HG02588 (cell line): Measurements from ENCODE around the gene TBC1D20.
"Not testable (repeated sequence)": the region's sequence is repeated elsewhere in the genome, so short reads cannot be mapped to it uniquely, and the experiment has no call there.

Experiments used
- ATAC-seq: cut with Tn5 transposase; IDR thresholded peaks from one replicate; pipeline ENCODE4 v1.9.1; 2021; ENCODE audit warnings: mild to moderate bottlenecking, moderate library complexity; ENCODE audit not compliant: unreplicated experiment

Gene TBC1D20

DNA sequence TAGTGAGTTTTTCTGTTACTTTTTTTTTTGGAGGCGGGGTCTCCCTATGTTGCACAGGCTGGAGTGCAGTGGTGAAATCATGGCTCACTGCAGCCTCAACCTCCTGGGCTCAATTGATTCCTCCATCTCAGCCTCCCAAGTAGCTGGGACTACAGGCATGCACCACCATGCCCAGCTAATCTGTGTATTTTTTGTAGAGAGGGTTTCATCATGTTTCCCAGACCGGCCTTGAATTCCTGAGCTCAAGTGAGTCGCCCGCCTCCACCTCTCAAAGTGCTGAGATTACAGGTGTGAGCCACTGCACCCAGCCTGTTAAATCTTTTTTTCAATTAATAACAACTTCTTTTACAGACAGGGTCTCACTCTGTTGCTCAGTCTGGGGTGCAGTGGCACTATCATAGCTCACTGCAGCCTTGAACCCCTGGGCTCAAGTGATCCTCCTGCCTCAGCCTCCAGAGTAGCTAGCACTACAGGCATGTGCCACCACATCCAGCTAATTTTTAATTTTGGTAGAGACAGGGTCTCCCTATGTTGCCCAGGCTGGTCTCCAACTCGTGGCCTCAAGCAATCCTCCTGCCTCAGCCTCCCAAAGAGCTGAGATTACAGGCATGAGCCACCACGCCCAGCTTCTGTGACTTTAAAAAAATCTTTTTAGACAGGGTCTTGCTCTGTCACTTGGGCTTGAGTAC is 14.4 kb upstream of the TBC1D20 start:
- not testable (repeated sequence) for ATAC-seq

- no peak for ATAC-seq
Observed at GRCh38 chr20:475463-476357, 13.4 kb upstream of the TBC1D20 start.

DNA sequence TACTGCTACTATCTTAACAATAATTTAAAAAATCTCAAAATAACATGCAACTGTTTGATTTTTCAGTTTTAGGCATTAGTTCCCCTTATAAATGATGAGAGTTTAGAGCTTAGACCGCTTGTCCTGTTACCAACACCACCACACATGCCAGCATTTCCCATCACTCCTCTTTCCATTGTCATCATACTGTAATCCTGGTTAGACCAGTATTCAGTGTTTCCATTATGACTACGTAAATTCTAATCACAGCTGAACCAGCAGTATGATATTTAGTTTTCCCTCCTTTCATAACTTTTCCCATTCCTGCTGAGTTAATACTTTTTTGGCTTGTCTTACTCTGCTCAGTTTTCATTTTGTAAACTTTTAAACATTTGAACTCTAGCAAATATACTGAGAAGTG is 12.2 kb upstream of the TBC1D20 start:
- no peak for ATAC-seq

DNA sequence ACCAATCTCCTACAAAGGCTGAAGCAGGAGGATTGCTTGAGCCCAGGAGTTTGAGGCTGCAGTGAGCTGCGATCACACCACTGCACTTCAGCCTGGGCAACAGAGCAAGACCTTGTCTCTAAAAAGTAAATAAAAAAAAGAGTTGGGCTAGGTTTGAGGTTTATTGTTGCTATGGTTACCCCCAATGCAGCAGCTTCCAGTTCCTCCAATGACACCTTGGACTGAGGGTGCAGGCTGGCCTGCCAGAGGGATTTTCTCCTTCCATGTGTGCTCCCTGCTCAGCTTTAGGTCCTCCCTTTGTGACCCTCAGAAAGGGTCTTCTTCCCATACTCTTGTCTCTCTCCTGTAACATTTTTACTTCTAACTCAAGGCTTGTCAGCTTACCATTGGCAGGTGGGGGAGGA is 10.6 kb upstream of the TBC1D20 start:
- ATAC-seq: no peak

DNA sequence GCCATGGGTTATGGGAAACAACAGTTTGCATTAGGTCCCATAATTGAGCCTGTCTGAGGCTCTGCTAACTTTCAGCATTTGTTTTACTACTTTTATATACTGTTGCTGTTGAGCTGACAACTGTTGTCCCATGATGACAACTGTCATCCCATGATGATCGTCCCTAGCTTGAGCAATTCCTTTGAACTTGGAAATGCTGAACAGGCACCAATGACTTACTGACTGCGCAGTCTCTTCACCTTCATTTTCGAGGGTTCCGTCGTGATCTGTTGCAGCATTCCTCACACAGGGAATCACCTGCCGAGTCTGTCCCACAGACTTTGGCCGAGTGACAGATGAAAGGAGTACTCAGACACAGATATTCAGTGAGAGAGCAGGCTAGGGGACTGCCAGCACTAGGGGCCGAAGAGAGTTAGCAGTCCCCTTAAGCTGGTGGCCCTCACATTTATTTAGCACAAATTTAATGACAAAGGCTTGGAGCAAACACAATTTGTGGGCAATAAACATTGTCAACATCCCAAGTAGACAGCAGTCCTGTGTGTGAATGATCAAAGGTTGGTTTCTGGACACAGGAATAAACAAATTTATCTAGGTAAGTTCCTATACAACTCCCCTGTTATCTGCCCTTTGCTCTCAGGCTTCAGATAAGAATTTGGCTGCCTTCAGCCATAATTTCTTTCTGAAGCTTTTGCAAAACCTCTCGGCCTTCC is 10.0 kb upstream of the TBC1D20 start:
- ATAC-seq: no peak

- no peak for ATAC-seq
Observed at GRCh38 chr20:469746-470490, 7.6 kb upstream of the TBC1D20 start.

GRCh38 chr20:467755-468154 is 5.4 kb upstream of the TBC1D20 start:
- no peak for ATAC-seq

DNA sequence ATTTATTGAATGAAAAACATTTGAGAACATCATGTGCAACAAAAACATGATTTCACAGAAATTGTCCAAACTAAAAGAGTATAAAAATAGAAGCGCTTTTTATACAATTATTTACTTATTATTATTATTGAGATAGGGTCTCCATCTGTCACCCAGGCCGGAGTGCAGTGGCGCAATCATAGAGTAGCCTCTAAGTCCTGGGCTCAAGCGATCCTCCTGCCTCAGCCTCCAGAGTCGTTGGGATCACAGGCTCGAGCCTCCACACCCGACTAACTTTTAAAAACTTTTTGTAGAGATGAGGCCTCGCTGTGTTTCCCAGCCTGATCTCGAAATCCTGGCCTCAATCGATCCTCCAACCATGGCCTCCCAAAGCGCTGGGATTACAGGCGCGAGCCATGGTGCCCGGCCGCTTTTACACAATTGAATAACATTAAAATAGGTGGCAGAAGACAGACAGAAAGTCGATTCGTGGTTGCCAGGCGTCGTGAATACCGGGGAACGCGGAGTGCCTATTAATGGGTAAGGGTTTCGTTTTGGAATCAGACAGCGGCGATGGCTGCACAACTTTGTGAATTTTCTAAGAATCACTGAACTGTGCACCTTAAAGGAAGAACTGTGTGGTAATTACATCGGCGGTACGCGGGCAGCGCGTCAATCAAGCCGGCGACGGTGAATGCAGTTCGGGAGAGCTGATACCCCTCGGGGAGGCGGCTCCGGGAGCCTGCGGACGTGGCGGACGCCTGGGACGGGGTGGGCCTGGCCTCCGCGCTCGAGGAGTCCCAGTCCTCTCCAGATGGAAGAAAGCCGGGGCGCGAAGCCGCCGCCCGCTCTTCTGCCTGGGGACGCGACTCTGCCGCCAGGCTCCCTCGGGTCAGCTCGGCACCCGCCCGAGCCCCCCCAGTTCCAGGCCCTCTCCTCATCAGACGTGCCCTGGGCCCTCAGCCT is 807 bp downstream of the TBC1D20 start:
- peak; percentile 35 for ATAC-seq

DNA sequence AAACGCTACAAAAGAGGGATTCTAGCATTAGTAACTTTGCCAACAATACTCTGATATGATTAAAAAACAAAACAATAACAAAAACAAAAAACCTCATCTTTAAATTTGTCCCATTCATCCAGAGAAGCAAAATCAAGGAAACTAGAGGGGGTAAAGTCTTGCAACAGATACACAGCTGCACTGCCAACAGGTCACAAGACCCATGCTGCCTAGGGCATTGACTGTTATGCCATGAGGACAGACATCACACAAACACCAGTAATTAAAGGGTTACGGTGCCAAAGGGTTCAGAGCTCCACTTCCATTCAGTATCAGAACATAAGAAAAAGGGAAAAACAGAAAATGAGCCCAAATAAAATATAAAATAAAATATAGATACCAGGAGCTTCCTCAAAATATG is 1.6 kb downstream of the TBC1D20 start:
- no peak for ATAC-seq

DNA sequence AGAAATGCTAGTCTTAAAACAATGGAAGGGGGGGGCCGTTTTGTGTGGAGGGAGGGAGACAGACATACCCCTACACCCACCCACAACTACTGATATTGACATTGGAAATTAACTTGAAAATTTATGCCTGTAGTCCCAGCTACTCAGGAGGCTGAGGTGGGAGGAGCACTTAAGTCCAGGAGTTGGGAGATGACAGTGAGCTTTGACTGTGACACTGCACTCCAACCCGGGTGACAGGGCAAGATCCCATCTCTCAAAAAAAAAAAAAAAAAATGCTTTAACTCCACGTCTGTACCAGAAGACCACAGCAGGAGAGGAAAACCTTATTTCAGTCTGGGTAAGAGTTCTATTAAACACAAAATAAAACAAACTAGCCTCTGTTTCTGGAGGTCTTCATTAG is 2.2 kb downstream of the TBC1D20 start:
- ATAC-seq: no peak

GRCh38 chr20:458776-459175 is 3.6 kb downstream of the TBC1D20 start:
- ATAC-seq: no peak

DNA sequence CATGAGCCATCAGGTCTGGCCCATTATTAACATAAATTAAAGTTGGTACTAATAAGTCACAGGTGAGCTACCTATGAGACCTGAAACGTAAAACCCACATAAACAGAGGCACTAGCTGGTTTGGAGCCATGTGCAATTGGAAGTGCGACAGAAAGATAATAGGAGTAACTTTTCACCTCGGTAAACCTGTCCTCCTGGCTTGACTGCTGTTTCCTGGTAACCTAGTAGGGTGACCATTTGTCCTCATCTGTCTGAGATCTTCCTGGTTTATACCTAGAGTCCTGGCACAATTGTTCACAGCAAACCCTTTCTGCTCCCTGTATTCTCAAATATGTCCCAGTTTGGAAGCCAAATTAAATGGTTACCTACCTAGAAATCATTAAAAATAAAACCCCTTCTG is 7.4 kb downstream of the TBC1D20 start:
- no peak for ATAC-seq

DNA sequence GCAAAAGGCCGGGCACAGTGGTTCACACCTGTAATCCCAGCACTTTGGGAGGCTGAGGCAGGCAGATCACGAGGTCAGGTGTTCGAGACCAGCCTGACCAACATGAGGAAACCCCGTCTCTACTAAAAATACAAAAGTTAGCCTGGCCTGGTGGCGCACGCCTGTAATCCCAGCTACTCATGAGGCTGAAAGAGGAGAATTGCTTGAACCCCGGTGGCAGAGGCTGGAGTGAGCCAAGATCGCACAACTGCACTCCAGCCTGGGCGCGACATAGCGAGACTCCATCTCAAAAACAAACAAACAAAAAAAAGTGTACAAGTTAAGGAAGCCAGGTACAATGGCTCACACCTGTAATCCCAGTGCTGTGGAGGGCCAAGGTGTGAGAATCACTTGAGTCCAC is 10.3 kb downstream of the TBC1D20 start:
- not testable (repeated sequence) for ATAC-seq

DNA sequence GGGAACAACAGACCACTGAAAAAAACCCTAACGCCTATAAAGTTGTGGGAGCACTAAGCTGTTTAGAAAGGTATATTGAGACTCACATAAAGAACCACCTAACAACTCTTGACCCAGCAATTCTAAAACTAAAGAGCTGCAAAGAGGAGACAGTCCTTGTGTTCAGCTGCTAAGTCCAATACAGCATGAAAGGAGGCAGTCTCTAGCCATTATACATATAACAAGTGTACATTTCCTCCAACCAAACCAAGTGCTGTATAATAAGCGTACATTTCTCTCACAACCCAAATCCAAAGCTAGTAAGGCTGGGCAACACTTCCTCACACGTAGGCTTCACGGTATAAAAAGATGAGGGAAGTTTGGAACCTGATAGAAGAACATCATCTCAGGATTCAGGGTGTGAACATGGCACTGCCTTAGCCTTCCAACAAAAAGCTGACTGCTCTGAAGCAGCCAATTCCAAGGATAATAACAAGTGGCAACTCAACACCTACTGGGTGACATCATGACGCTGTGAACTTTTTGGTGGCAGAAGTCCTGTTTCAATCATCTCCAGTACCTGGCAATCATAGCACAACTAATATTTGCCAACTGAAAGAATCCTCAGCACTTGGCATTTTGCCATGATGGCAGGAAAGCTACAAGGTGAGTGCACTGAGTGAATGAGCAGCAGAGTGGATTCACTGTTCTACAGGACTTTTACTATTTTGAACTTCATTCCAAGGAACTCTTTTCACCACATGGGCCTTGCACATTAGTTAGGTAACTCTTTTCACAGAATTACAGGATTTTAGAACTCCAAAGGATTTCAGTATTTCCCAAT is 16.6 kb downstream of the TBC1D20 start:
- ATAC-seq: no peak

DNA sequence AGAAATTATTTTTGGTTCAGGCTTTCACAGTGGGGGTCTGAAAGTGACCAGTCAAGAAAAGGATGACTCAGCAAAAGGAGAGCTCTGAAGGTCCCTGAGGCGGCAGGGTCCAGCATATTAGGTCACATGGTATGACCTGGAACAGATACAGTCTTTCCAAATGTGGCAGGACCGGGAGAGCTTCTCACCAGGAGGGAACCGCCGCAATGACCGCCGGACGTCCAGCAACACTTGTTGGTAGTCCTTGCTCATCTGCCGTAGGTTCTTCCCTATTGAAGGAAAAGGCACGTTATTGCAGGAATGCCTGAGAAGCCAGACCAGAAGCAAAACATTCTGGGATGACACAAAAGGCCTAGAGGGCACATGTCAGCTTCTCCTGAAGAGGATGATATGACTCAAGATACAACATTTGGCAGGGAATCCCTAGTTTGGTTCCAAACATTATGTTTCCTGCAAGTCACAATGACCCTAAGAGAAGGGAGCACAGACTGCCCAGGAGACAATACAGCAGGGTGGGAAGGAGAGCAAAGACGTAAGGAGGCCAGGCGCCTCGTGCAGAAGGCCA is 17.4 kb downstream of the TBC1D20 start:
- ATAC-seq: no peak

- ATAC-seq: no peak
Observed at GRCh38 chr20:444117-444516, 18.2 kb downstream of the TBC1D20 start.

GRCh38 chr20:443223-443775 is 19.0 kb downstream of the TBC1D20 start:
- ATAC-seq: no peak

DNA sequence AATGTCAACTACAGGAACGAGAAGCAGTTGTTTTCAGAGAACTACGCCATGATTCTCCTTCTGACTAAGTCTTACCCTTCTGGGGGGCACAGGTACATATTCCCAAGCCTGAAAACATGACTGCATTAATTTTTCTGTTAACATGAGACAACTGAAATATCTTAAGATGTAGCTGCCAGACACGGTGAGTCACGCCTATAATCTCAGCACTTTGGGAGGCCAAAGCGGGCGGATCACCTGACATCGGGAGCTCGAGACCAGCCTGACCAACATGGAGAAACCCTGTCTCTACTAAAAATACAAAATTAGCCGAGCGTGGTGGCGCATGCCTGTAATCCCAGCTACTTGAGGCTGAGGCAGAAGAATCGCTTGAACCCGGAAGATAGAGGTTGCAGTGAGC is 21.7 kb downstream of the TBC1D20 start:
- ATAC-seq: no peak
